Right hindlimb (tissue), 1 donor: Measurements from ENCODE around the gene FMNL2.
"Not testable (repeated sequence)": the region's sequence is repeated elsewhere in the genome, so short reads cannot be mapped to it uniquely, and the experiment has no call there.

Source experiments
- DNase-seq: peaks from one replicate; pipeline ENCODE4 v3.0.0-alpha.2; 2018

The FMNL2 gene

DNA sequence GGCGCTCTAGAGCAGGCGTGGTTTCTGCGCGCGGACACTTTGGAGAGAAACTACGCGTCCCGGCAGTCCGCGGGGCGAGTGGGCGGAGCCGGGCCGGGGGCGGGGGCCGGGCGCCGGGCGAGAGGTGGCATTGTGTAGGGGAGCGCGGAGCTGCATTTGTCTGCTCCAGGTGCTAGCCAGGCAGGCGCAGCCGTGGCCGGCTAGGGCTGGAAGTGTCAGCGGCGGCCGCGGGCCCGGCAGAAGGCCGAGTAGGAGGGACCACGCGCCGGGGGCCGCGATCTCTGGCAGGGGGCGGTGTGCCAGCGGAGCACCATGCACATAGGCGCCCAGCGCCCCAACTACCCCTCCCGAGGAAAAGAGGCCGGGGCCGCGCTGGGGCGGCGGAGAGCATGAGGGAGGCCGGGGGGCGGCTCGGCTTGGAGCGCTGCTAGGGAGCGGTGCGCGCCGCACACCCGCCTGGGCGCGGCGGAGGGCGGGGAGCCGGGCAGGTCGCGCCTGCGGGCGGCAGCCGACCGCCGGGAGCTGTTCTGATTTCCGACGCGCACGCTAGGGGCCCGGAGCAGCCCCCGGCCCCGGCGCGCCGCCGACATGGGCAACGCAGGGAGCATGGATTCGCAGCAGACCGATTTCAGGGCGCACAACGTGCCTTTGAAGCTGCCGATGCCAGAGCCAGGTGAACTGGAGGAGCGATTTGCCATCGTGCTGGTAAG, at the start of gene FMNL2:
FMNL2 (plus strand) TSS at position 159 of the 710 bp plus-strand sequence.
- DNase-seq, result peak; percentile 94

DNA sequence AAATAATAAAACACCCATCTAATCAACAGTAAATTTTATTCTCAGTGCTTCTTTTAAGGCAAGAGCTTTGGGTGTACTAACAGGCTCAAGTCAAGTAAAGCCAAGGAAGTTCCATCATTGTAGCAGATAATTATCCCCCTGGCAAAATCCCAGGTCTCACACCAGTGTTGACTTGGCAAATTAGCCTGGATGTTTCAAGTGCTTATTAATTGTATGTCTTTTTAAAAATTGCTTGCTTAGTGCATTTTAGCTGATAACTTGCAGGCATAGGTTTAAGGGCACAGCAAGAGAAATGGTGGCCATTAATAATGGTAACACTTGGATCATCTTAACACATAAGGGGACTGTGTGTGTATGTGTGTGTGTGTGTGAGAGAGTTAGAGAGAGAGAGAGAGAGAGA, 42.0 kb upstream of the FMNL2 start:
- DNase-seq, result no peak

DNA sequence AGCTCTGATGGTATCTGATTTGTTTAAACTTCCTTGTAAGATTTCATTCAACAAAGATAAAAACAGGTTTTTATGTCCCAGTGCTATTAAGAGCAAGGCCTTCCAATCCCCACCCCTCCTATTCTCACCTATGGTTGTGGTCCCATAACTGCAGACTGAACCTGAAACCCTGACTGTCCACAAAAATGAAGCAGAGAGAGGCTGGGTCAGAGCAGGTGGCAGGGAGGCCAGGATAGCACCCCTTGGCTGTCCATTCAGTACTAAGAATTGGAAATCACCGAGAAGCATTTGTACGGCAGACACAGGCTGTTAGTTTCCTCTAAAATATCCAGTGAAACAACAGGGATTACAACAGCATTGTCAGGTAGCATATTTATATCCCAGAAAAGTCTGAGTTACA, 37.3 kb upstream of the FMNL2 start:
- no peak for DNase-seq

DNA sequence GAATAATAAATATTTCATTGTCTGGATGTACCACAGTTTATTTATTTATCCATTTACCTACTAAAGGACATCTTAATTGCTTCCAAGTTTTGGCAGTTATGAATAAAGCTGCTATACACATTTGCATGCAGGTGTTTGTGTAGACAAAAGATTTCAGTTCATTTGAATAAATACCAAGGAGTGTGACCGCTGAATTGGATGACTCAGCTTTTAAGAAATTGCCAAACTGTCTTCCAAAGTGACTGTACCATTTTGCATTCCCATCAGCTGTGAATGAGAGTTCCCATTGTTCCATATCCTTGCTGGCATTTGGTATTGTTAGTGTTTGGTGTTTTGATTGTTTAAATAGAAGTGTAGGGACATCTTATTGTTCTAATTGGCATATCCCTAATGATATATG, 36.2 kb upstream of the FMNL2 start:
- DNase-seq, result no peak

DNA sequence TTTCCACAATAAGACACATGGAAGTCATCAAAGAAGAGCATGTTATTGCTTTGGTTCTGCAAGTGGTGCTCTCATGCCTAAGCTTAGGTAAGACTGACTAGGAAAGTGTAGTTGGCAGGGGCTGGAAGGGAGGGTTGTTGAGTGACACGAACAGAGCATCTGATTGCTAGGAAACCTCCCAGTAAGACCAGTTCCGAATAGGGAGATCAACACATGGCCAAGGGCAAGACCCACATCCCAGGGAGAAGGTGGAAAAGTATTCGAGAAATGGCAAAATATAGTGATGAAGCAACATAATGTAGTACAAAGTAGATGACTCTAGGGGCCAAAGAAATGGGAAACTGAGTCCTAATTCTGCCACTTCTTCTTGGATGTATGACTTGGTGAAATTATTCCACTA, 33.8 kb upstream of the FMNL2 start:
- no peak for DNase-seq

DNA sequence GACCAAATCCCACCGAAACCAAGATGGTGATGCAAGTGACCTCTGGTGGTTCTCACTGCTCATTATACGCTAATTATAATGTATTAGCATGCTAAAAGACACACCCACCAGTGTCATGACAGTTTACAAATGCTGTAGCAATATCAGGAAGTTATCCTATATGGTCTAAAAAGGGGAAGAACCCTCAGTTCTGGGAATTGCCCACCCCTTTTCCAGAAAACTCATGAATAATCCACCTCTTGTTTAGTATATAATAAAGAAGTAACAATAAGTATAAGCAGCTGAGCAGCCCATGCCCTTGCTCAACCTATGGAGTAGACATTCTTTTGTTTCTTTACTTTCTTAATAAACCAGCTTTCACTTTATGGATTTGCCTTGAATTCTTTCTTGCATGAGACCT, 31.0 kb upstream of the FMNL2 start:
- DNase-seq, result no peak

DNA sequence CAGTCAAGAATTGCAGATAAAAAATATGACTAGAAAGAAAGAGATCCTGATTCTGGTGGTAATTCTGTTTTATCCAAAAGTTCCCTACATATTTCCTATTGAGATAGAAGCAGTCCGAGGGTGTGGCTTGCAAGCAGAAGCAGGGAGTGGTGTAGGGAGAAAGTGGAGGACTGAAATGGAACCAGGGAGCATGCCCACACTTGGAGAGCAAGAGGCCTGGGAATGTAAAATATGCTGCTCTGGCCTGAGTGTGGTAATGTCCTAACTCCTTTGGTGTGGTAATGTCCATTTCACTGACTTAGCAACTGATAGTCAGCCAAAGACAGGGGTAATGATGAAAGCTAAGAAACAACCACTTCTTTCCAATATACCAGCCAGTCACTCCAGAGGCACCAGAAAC, 30.1 kb upstream of the FMNL2 start:
- no peak for DNase-seq

DNA sequence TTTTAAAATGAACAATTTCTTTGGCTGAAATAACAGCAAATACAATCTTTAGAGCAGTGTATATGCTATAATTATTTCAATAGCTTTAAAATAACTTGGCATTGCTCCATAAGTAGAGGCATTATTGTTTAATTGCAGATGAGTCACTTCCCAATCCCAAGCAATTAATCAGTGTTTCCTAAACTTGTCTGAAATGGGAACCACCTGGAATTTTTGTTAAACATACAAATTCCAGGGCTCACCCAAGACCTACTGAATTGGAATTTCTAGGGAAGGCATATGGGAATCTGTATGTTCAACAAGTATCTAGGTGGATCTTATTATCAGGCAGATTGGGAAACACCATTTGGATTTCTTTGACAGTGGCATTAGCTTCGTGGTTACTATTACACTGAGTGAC, 27.1 kb upstream of the FMNL2 start:
- DNase-seq, result no peak

DNA sequence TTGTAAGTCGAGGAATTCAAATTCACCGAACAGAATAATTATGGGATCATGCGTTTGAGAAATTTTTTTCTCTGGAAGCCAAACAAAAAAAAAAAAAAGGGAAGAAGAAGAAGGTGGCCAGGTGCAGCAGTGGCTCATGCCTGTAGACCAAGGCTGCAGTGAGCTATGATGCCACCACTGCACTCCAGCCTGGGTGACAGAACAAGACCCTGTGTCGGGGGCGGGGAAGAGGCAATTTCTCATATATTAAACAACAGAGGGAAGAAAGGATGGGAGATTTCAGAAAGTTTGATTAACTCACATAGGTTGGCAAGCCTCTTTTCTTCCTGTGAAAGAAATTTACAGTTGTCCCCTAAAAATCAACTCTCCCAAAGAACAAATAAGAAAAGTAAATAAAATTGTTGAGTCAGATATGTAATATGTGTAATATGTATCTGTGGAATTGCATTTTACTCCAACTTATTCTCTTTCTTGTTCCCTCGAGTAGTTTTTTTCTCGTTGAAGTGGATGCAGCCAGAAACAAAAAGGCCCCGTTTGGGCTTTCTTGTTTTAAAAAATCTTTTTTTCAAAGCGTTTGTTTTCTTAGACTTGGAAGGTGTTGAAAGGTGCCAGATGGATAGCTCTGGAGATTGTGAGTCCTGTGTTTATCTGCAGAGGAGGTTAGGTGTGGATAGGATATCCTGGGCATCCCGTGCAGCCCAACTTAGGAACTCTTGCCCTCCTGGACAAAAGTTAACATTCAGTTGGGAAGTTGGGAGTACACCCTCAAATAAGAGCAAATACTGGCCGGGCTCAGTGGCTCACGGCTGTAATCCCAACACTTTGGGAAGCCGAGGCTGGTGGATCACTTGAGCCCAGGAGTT, 25.4 kb upstream of the FMNL2 start:
- DNase-seq, result no peak

DNA sequence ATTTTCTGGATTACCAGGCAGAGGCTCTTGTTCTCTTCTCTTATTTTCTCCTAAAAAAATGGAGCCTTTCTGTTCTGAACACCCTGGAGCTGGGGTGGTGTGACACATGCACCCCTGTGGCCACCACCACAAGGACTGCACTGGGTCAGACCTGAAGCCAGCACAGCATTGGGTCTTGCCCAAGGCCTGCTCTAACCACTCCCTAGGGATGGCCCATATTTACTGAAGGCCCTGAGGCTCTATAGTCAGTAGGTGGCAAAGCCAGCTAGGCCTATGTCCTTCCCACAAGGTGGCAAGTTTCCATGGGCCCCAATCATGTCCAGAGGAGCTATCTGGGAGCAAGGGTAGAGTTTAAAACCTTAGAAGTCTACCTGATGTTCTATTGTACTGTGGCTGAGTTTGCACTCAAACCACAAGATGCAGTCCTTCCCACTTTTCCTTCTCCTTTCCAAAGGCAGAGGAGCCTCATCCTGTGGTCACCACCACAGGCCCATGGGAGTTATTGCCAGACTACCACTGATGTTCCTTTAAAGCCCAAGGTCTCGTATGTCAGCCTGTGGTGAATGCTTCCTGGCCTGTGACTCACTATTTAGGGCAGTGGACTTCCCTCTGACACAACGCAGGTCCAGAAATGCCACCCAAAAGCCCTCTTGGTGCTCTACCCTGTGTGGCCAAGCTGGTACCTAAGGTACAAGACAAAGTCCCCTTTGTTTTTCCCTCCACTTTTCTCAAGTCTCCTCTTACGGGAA, 15.0 kb upstream of the FMNL2 start:
- peak; percentile 23 for DNase-seq

DNA sequence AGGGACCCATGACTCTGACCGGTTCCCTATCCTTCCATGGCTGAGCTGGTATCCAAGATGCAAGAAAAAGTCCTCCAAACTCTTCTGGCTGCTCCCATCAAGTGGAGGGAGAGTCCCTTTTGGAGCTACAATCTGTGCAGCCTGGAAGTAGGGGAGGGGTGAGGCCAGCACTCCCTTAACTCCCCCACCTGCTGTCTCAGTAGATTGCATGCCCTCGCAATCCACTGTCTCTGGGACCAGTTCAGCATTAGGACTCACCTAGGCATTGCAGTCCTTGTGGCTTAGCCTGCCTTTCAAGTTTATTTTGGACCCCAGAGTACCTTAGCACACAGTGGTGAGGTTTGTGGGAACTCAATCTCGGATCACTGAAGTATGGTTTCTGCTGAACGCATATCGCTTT, 14.2 kb upstream of the FMNL2 start:
- DNase-seq, result no peak

DNA sequence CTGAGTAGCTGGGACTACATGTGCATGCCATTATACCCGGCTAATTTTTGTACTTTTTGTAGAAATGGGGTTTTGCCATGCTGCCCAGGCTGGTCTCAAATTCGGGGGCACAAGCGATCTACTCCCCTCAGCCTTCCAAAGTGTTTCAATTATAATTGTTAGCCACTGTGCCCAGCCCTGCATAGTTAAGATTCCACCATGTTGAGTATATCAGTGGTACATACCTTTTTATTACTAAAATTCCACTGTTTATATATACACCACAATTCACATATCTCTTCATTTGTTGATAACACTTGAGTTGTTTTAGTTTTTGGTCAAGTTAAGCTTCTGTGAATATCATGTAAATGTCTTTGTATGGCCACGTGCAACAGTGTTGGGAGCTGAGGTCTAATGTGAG, 12.8 kb upstream of the FMNL2 start:
- DNase-seq, result no peak

DNA sequence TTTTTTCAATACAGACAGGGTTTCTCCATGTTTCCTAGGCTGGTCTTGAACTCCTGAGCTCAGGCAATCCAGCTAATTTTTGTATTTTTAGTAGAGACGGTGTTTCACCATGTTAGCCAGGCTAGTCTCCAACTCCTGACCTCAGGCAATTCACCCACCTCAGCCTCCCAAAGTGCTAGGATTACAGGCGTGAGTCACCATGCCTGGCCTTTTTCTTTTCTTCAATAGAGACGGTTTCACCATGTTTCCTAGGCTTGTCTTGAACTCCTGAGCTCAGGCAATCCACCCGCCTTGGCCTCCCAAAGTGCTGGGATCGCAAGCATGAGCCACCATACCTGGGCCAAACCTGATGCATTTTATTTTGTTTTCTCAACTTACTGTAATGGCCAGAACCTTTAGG, 9.8 kb upstream of the FMNL2 start:
- not testable (repeated sequence) for DNase-seq

DNA sequence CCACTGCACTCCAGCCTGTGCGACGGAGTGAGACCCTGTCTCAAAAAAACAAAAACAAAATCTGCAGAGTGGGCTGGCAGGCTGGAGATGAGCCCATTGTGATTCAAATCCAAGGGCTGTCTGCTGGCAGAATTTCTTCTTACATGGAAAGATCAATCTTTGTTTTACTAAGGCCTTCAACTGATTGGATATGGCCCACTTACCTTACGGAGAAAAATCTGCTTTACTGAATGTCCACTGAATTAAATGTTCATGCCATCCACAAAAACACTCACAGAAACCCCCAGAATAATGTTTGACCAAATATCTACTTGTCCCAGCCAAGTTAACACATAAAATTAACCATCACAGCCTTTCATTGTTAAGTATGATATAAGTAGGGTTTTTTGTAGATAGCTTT, 8.3 kb upstream of the FMNL2 start:
- DNase-seq, result no peak

DNA sequence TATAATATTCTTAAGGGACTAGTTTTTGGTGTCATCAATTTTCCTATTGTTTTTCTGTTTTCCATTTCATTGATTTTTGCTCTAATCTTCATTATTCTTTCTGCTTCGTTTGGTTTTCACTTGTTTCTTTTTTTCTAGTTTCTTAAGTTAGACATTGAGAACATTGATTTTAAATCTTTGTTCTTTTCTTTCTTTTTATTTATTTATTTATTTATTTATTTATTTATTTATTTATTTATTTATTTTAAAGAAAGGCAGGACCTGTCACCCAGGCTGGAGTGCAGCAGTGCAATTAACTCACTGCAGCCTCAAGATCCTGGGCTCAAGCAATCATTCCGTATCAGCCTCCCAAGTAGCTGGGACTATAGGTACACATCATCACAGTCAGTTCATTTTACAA, 7.0 kb upstream of the FMNL2 start:
- DNase-seq, result no peak

DNA sequence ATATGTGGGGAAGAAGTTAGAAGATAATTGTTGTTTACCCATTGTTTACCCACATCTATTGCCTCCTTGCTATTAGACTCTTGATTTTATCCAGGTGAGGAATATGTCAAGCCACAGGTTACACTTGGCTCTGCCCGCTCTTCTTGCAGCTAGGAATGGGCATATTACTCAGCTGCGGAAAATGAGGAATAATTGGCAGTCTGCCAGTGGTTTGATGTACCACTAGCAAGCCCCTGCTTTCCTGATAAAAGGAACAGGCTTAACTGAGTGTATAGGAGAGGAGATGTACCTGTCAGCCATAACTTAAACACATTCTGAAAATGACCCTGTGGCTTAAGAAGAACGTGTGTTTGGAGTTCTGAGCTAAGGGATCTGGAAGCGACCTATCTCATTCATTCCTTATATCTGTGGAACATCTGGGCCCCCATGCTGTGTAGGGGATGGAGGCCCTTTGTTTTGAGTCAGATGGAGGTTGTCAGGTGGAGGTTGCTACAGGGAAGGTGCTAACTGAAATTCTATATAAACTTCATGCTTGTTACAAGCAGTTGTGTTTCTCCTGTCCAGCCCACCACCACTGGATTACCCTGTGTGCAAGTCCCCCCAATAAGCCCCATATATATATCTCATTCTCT, 4.6 kb upstream of the FMNL2 start:
- no peak for DNase-seq

DNA sequence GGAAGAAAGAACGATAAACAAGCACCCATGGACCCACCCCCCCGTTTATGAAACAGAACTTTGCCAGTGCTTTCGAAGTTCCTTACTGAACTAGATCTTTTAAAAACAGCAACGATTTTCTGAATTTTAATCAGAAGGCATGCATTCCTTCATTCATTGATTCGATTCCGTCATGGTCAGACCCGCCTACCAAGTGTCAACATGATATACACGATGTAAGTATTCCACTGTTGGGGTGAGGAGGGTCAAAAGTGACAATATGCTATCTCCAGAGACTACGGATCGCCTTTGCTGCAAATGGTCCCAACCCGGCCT, 316 bp upstream of the FMNL2 start:
- DNase-seq, result no peak

DNA sequence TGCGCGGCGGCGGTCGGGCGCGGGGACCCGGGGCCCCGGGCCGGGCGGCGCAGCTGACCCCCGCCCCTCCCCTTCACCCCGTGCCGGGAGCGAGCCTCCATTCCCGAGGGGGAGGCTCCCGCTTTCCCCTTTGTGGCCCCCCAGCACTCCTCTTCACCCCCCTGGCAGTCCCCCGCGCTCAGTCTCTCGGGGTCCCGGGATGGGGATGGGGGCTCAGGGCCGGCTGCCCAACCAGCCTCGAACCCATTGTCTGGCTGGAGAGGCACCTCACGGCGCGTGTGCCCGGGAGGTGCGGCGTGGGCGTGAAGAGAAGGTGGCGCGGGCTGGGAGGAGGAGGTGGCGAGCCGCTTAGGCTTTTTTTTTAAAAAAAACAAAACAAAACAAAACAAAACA, 748 bp downstream of the FMNL2 start:
- peak; percentile 65 for DNase-seq

DNA sequence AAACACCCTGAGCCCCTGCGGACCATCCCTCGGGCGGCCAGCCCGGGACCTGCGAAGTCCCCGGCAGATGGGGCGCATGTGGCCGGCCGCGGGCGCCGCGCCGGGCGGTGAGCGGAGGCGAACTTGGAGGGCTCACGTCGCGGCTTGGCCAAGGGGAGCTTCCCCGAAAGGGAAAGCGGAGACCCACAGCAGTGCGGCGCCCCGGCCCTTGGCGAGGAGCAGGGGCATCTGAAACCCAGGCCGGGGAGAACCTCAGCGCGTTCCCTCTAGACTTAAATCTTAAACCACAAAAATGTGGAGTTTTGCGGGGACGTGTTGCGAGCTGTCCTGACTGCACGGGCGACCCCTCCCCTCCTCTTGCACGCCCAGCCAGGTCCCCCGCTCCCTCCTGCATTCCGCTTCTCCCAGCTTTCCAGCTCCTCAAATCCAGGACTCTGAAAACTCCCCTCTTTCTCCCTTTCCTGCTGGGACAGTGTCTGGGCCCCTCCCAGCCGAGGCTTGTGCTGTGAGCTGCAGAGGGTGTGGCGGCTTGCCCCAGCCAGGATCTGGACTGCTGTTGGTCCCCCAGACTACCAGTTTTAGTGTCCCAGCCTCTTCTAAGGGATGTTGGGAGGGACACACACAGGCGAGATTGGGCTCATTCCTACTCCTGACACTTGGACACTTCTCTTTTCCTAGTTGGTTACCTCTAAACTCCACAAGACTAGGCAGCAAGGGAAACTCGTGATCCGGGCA, 1.3 kb downstream of the FMNL2 start:
- DNase-seq, result peak; percentile 75

DNA sequence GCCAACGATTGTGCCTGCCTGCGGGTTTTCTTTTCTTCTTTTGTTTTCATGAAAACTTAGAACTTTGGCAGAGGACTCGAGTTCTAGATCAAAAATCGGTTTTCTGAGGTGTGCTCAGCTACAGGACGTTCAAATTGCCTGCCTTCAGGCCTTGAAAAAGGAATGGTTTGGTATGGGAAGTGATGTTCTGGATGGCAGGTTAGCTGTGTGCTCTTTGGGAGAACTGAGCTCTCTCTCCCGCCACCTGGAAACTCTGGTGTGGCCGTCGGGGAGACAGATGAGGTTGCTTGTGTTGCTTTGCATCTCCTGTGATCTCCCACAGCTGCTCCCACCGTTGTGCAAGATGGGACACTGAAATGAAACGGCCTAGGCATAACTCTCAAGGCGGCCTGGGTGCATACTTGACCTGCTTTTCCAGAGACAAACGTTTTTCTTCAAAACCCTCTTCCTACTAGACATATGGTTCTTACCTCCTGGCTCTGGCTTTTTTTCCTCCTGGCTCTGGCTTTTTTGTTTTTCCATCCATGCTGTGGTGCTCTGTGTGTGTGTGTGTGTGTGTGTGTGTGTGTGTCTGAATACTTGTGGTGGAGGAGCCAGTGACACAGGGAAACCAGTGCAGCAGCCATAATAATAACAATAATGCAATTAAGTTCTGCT, 2.0 kb downstream of the FMNL2 start:
- DNase-seq, result peak; percentile 72

DNA sequence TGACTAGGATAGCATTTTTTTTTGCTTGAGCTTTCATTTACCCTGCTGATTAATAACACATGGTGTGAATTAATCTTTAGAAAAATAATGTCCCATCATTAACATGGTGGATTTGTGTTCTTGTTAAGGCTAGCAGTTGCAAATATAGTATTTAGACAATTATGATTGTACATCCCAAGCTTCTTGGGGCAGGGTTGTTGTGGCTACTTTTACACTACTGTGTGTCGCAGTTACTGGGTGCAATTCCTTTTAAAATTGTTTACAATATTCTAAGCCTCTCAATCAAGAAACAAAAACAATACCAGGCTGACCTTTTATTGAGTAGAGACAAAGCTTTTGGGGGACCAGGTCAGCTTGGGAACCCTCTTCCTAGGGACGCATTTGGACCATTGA, 2.5 kb downstream of the FMNL2 start:
- no peak for DNase-seq
